ENCODE measurements around the gene CKM. TPM values are rescaled to one million over a fixed set of nuclear protein-coding genes. Genes with fewer than 3 reads are reported as not detected.

The CKM gene
- total and polyA plus RNA-seq, 2 donors (not counting 3 experiments of a cell fraction or from before 2014, with no cell fraction given) = not detected

DNA sequence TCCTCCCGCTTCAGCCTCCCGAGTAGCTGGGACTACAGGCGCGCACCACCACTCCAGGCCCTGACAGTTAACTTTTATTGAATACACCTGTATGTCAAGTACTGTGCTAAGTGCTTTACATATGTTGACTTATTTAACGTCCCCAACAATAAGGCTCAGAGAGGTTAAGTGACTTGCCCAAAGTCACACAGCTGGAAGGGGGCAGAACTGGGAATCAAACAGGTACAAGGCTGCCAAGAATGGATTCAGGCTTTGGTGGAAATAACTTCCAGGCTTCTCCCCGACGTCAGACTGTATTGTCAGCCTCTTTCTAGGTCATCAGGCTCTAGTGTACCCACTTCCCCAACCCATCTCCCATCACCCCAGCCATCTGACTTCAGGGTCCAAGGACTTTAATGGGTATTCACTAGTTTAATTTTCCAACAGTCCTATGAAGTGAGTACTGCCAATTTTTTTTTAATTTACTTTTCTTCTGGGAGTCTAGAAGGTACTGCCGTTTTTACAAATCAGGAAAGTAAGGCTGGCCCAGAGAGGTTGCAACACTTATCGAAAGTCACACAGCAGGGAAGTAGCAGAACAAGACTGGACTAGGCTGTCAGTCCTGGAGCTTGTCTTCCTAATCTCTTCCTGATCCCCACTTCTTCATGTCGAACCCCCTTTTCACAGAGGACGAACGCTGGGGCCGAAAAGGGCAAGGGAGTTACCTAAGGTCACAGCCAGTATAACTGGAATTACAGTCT, 4.9 kb upstream of the CKM start:
- ChIA-PET CTCF (interaction anchor here (2.8 kb wide), 1 partner anchor 11 kb away, joined by 10 read pairs; no protein-coding TSS in a partner anchor), POLR2A (no interaction called here)
- Histone ChIP-seq H3K4me3 (replicated peaks in 1 of 3; ENCODE audit: insufficient read depth in 1 of 3, low read depth in 1 of 3, low read length in 3 of 3) (no peak overlapping the region), H3K27ac (ENCODE audit: insufficient read depth, low read depth, low read length) (no peak overlapping the region), H2AFZ (ENCODE audit: low read depth, low read length) (no peak overlapping the region), H3K9me1 (replicated peaks; ENCODE audit: control insufficient read depth, extremely low read depth, insufficient read depth, low read length) (no peaks in the 10 kb centered on the region), H3K9ac (replicated peaks; ENCODE audit: extremely low read depth, insufficient read depth, low read length) (no peak overlapping the region), H3K9me3 (replicated peaks; ENCODE audit: control insufficient read depth, insufficient read depth, low read length) (no peaks in the 10 kb centered on the region), H4K20me1 (replicated peaks; ENCODE audit: control insufficient read depth, extremely low read depth, insufficient read depth, low read length) (no peaks in the 10 kb centered on the region), H3K4me2 (ENCODE audit: insufficient read depth, low read length) (no peak overlapping the region), H3K36me3 (ENCODE audit: control insufficient read depth in 2 of 2, extremely low read depth in 1 of 2, insufficient read depth in 2 of 2, low read length in 2 of 2) (no peaks in the 10 kb centered on the region), H3K4me1 (ENCODE audit: control insufficient read depth, extremely low read depth, insufficient read depth, low read length) (no peaks in the 10 kb centered on the region), H3K79me2 (ENCODE audit: control insufficient read depth, insufficient read depth, low read length) (no peaks in the 10 kb centered on the region), H3K27me3 (ENCODE audit: control insufficient read depth in 2 of 2, insufficient read depth in 2 of 2, low read length in 2 of 2) (peaks cover 4 to 5% of the 10 kb centered on the region in 2 experiments)
- DNase-seq (ENCODE audit: low read depth, low spot score) (no peak), FAIRE-seq (no peak)
- TF ChIP-seq JUN (IDR thresholded peaks at IDR 0.05; ENCODE audit: borderline replicate concordance, insufficient read depth, insufficient read length, low read depth) = no peak
- no peak for TF ChIP-seq GATA2 (IDR thresholded peaks at IDR 0.05; ENCODE audit: insufficient read depth, insufficient read length, low read depth, low read length)
- TF ChIP-seq POLR2AphosphoS5 (IDR thresholded peaks at IDR 0.05; ENCODE audit: insufficient read depth, low read depth, low read length) = no peak
- TF ChIP-seq MAX (IDR thresholded peaks at IDR 0.05; ENCODE audit: insufficient read depth, insufficient read length) = no peak
- TF ChIP-seq EZH2 (IDR thresholded peaks at IDR 0.05; ENCODE audit: borderline replicate concordance, low read depth, low read length, severe bottlenecking) = no peak
- TF ChIP-seq, protein P1, sequence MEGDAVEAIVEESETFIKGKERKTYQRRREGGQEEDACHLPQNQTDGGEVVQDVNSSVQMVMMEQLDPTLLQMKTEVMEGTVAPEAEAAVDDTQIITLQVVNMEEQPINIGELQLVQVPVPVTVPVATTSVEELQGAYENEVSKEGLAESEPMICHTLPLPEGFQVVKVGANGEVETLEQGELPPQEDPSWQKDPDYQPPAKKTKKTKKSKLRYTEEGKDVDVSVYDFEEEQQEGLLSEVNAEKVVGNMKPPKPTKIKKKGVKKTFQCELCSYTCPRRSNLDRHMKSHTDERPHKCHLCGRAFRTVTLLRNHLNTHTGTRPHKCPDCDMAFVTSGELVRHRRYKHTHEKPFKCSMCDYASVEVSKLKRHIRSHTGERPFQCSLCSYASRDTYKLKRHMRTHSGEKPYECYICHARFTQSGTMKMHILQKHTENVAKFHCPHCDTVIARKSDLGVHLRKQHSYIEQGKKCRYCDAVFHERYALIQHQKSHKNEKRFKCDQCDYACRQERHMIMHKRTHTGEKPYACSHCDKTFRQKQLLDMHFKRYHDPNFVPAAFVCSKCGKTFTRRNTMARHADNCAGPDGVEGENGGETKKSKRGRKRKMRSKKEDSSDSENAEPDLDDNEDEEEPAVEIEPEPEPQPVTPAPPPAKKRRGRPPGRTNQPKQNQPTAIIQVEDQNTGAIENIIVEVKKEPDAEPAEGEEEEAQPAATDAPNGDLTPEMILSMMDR (IDR thresholded peaks at IDR 0.05; ENCODE audit: extremely low read depth in 1 of 2, insufficient read depth in 1 of 2, low read depth in 1 of 2, low read length in 2 of 2) = no peak
- TF ChIP-seq FOS (IDR thresholded peaks at IDR 0.05; ENCODE audit: borderline replicate concordance, insufficient read depth, low read length) = no peak
- no peak for TF ChIP-seq POLR2A (IDR thresholded peaks at IDR 0.05; ENCODE audit: low read depth, low read length)
- TF ChIP-seq MYC (IDR thresholded peaks at IDR 0.05; ENCODE audit: low read depth, low read length) = no peak
- intact Hi-C loops (cut with micrococcal nuclease) (no loop called here), dilution Hi-C loops (cut with MboI; ENCODE audit: extremely low pct_ligation_motif_present, low sequenced_read_pairs) (no loop called here)
- BruUV-seq (replicated peaks) = no TSS peak
